ENCODE data around the gene TRAF3IP3.

GRCh38 chr1:209819058-209819457 lies 63.2 kb downstream of the TRAF3IP3 start:
- TF ChIP-seq CTCF (IDR thresholded peaks at IDR 0.05; ENCODE audit: extremely low read depth in 1 of 2, insufficient read depth in 1 of 2, low read depth in 1 of 2, low read length in 2 of 2) (no peak), JUN (IDR thresholded peaks at IDR 0.05; ENCODE audit: borderline replicate concordance, insufficient read depth, insufficient read length, low read depth) (no peak), POLR2A (IDR thresholded peaks at IDR 0.05; ENCODE audit: low read depth, low read length) (no peak), POLR2AphosphoS5 (IDR thresholded peaks at IDR 0.05; ENCODE audit: insufficient read depth, low read depth, low read length) (no peak), MAX (IDR thresholded peaks at IDR 0.05; ENCODE audit: insufficient read depth, insufficient read length) (no peak), GATA2 (IDR thresholded peaks at IDR 0.05; ENCODE audit: insufficient read depth, insufficient read length, low read depth, low read length) (no peak), EZH2 (IDR thresholded peaks at IDR 0.05; ENCODE audit: borderline replicate concordance, low read depth, low read length, severe bottlenecking) (no peak)
